ENCODE data around the gene RBBP8NL.
"Not testable (repeated sequence)": the region's sequence is repeated elsewhere in the genome, so short reads cannot be mapped to it uniquely, and the experiment has no call there.

The RBBP8NL gene

DNA sequence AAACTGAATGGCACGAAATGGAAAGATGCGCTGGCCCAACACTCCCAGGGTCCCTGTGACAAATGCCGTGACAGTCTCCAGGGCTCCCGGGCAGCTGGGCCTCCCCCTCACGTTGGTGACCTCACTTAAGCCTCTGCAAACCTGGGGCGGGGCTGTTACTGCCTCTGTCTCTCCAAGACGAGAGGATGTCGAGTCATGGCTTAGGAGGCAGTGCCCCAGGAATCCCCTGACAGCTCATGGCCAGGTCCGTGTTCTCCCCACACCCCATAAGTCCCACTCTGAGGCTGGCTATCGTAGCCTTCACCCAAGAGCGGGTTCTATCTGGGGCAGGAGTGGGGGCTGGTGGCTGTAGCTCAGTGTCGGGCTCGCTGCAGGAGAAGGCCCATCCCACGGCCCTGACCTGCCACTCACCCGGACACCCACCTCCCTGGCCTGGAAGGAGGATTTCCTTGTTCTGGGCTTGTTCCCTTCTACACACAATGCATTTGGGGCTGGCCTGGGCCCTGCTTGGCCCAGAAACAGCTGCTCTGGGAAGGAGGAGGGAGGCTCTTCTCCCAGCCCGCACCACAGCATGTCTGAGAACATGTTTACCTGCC is 46.0 kb downstream of the RBBP8NL start:
- no peak overlapping the region for H3K9ac ChIP-seq (ENCODE audit: low read length)
- no peaks in the 10 kb centered on the region for H3K9me3 ChIP-seq (ENCODE audit: control insufficient read depth, low read depth, low read length)
- H3K4me3 ChIP-seq (ENCODE audit: low read length) = no peak overlapping the region
- peaks cover 6% of the 10 kb centered on the region for H3K36me3 ChIP-seq (ENCODE audit: control insufficient read depth, low read depth, low read length)
- no peaks in the 10 kb centered on the region for H3K27me3 ChIP-seq (ENCODE audit: control insufficient read depth, insufficient read depth, low read length)
- no peak overlapping the region for H3K27ac ChIP-seq (ENCODE audit: low read length)
- H3K4me1 ChIP-seq (ENCODE audit: control insufficient read depth, low read depth, low read length) = peaks cover 14% of the 10 kb centered on the region

DNA sequence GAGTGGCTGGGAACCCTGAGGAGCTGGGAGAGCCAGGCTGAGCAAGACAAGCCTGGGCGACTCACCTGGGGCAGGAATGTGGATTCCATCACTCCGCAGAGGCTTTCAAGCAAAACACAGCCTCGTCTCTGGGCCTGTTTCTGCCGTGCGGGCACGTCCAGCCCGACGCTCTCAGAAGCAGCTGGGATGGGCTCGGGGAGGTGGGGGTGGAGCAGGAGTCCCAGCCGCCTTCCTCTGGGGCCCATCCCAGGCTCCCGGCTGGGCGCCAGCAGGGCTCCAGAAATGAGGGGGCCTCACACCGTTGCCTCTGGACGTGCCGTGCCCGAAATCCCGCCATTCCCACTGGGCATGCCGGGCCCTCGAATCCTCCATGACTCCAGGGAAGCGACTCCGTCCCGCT is 49.1 kb downstream of the RBBP8NL start:
- H3K9me3 ChIP-seq (ENCODE audit: control insufficient read depth, low read depth, low read length) = no peaks in the 10 kb centered on the region
- H3K4me1 ChIP-seq (ENCODE audit: control insufficient read depth, low read depth, low read length) = peaks cover 22% of the 10 kb centered on the region
- H3K9ac ChIP-seq (ENCODE audit: low read length) = no peak overlapping the region
- no peak overlapping the region for H3K4me3 ChIP-seq (ENCODE audit: low read length)
- no peak overlapping the region for H3K27ac ChIP-seq (ENCODE audit: low read length)
- peaks cover 6% of the 10 kb centered on the region for H3K36me3 ChIP-seq (ENCODE audit: control insufficient read depth, low read depth, low read length)
- no peaks in the 10 kb centered on the region for H3K27me3 ChIP-seq (ENCODE audit: control insufficient read depth, insufficient read depth, low read length)

DNA sequence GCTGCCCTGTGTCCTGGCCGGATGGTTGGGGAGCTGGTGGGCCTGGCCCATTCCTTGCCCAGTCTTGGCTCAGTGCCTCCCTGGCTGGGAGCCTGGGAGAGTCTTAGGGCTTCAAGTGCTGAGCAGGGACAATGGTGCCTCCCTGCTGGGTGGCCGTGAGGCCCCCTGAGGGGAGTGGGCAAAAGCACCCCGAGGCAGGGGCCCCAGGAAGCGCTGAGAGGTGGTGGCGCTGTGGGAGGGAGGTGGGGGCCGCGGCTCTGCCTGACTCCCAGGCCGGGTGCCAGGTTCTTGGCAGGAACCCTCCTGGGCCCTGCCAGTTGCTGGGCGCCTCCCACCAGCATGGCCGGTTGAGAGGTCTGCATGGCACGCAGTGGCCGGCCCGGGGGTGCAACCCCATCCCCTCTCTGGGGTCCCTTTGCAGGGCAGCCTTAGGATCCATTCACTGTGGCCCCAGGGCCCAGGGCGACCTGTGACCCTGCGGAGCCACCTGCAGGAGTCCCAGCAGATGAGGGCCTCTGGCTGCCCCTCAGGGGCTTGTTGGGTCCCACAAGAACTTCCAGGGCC is 49.6 kb downstream of the RBBP8NL start:
- Histone ChIP-seq H3K36me3 (ENCODE audit: control insufficient read depth, low read depth, low read length) (peaks cover 6% of the 10 kb centered on the region), H3K9ac (ENCODE audit: low read length) (no peak overlapping the region), H3K27ac (ENCODE audit: low read length) (no peak overlapping the region), H3K9me3 (ENCODE audit: control insufficient read depth, low read depth, low read length) (no peaks in the 10 kb centered on the region), H3K4me1 (ENCODE audit: control insufficient read depth, low read depth, low read length) (peaks cover 22% of the 10 kb centered on the region), H3K27me3 (ENCODE audit: control insufficient read depth, insufficient read depth, low read length) (no peaks in the 10 kb centered on the region), H3K4me3 (ENCODE audit: low read length) (no peak overlapping the region)

- Histone ChIP-seq H3K4me3 (ENCODE audit: low read length) (no peak overlapping the region), H3K27me3 (ENCODE audit: control insufficient read depth, insufficient read depth, low read length) (no peaks in the 10 kb centered on the region), H3K4me1 (ENCODE audit: control insufficient read depth, low read depth, low read length) (peaks cover 22% of the 10 kb centered on the region), H3K27ac (ENCODE audit: low read length) (peak overlapping the region; percentile 24), H3K36me3 (ENCODE audit: control insufficient read depth, low read depth, low read length) (peaks cover 5% of the 10 kb centered on the region), H3K9me3 (ENCODE audit: control insufficient read depth, low read depth, low read length) (no peaks in the 10 kb centered on the region), H3K9ac (ENCODE audit: low read length) (no peak overlapping the region)
Observed at GRCh38 chr20:62377064-62377461, 50.3 kb downstream of the RBBP8NL start.

DNA sequence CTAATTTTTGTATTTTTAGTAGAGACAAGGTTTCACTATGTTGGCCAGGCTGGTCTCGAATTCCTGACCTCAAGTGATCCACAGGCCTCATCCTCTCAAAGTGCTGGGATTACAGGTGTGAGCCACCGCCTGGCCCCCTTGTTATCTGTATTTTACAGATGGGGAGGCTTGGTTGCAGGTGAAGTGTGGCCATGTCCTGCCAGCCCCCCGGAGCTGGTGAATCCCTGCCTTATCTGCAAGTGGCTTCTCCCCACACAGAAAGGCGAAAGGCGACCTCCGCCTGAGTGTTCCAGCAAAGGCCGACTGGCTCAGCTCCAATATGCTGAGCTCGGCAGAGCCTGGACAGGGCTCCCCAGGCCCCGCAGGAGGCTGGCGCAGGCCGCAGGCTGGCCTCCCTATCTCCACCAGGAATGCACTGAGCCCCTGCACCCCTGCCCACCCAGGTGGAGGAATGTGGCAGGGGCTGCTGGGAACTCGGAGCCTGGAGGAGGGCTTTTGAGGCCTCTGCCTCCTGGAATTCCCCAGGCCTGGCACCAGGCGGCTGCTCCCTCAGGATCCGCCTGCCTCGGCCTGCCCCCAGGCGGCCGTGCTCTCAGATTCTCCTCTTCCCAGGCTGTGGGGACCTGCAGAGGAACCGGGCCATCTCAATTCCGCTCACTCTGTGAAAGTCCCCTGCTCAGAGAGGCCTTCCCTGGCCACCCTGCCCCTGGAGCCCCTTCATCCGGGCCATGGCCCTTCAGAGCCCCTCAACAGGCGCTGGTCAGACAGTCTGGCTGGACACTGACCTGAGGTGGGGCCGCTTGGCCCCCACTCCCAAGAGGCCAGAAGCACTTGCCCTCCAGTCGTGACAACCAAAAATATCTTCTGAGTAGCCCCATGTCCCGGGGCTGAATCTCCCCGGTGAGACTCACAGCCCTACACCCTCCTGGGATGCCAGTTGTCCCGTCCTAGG is 51.0 kb downstream of the RBBP8NL start:
- Histone ChIP-seq H3K4me1 (ENCODE audit: control insufficient read depth, low read depth, low read length) (peaks cover 22% of the 10 kb centered on the region), H3K36me3 (ENCODE audit: control insufficient read depth, low read depth, low read length) (no peaks in the 10 kb centered on the region), H3K27ac (ENCODE audit: low read length) (peak overlapping the region; percentile 35), H3K27me3 (ENCODE audit: control insufficient read depth, insufficient read depth, low read length) (no peaks in the 10 kb centered on the region), H3K9ac (ENCODE audit: low read length) (no peak overlapping the region), H3K4me3 (ENCODE audit: low read length) (no peak overlapping the region), H3K9me3 (ENCODE audit: control insufficient read depth, low read depth, low read length) (no peaks in the 10 kb centered on the region)

DNA sequence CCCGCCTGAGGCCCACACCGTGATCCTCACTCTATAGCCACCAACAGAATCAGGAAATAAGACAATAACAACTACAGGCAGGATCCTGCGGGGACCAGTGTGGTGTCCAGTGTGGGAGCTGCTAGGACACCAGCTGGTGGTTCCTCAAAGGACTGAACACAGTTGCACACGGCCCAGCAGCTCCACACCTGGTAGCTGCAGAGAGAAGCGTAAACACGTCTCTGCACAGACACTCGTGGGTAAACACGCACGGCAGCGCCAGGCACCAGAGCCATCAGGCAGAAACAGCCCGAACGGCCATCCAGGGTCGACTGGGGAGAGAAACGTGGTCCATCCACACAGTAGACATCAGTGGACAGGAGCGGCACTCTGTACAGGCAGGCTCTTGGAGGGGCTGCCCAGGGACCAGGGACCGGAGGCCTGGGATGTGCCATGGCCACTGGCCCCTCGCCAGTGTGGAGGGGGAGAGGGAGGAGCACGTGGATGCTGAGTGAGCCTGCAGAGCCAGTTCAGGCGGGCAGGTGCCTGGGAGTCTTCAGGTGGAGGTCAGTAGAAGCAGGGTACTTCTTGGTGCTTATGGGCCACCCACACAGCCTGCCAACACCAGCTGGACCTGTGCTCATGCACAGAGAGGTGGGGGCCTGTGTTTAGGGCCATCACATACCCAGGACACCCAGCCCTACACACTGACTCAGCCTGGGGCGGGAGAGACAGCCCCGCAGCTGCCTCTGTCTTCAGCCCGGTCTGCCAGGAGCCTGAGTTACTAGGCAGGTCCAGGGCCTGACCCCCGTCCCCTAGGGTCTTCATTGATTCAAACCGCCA is 52.8 kb downstream of the RBBP8NL start:
- Histone ChIP-seq H3K4me3 (ENCODE audit: low read length) (no peak overlapping the region), H3K36me3 (ENCODE audit: control insufficient read depth, low read depth, low read length) (no peaks in the 10 kb centered on the region), H3K9me3 (ENCODE audit: control insufficient read depth, low read depth, low read length) (no peaks in the 10 kb centered on the region), H3K27me3 (ENCODE audit: control insufficient read depth, insufficient read depth, low read length) (no peaks in the 10 kb centered on the region), H3K9ac (ENCODE audit: low read length) (no peak overlapping the region), H3K27ac (ENCODE audit: low read length) (no peak overlapping the region), H3K4me1 (ENCODE audit: control insufficient read depth, low read depth, low read length) (peaks cover 31% of the 10 kb centered on the region)

GRCh38 chr20:62373631-62374179 is 53.6 kb downstream of the RBBP8NL start:
- H3K27me3 ChIP-seq (ENCODE audit: control insufficient read depth, insufficient read depth, low read length); H3K4me3 ChIP-seq (ENCODE audit: low read length); H3K9me3 ChIP-seq (ENCODE audit: control insufficient read depth, low read depth, low read length); H3K9ac ChIP-seq (ENCODE audit: low read length); H3K36me3 ChIP-seq (ENCODE audit: control insufficient read depth, low read depth, low read length); H3K27ac ChIP-seq (ENCODE audit: low read length): not testable (repeated sequence)
- H3K4me1 ChIP-seq (ENCODE audit: control insufficient read depth, low read depth, low read length) = peaks cover 36% of the 10 kb centered on the region

GRCh38 chr20:62372042-62372993 is 55.0 kb downstream of the RBBP8NL start:
- no peaks in the 10 kb centered on the region for H3K9me3 ChIP-seq (ENCODE audit: control insufficient read depth, low read depth, low read length)
- H3K27me3 ChIP-seq (ENCODE audit: control insufficient read depth, insufficient read depth, low read length) = no peaks in the 10 kb centered on the region
- H3K4me1 ChIP-seq (ENCODE audit: control insufficient read depth, low read depth, low read length) = peaks cover 44% of the 10 kb centered on the region
- no peak overlapping the region for H3K9ac ChIP-seq (ENCODE audit: low read length)
- no peaks in the 10 kb centered on the region for H3K36me3 ChIP-seq (ENCODE audit: control insufficient read depth, low read depth, low read length)
- no peak overlapping the region for H3K4me3 ChIP-seq (ENCODE audit: low read length)
- H3K27ac ChIP-seq (ENCODE audit: low read length) = no peak overlapping the region

- no peak overlapping the region for H3K27ac ChIP-seq (ENCODE audit: low read length)
- no peaks in the 10 kb centered on the region for H3K27me3 ChIP-seq (ENCODE audit: control insufficient read depth, insufficient read depth, low read length)
- no peak overlapping the region for H3K9ac ChIP-seq (ENCODE audit: low read length)
- H3K9me3 ChIP-seq (ENCODE audit: control insufficient read depth, low read depth, low read length) = no peaks in the 10 kb centered on the region
- H3K36me3 ChIP-seq (ENCODE audit: control insufficient read depth, low read depth, low read length) = no peaks in the 10 kb centered on the region
- H3K4me3 ChIP-seq (ENCODE audit: low read length) = no peak overlapping the region
- H3K4me1 ChIP-seq (ENCODE audit: control insufficient read depth, low read depth, low read length) = peaks cover 37% of the 10 kb centered on the region
Observed at GRCh38 chr20:62371588-62372041, 55.7 kb downstream of the RBBP8NL start.

GRCh38 chr20:62370807-62371587 is 56.3 kb downstream of the RBBP8NL start:
- Histone ChIP-seq H3K4me3 (ENCODE audit: low read length) (no peak overlapping the region), H3K9ac (ENCODE audit: low read length) (no peak overlapping the region), H3K27ac (ENCODE audit: low read length) (no peak overlapping the region), H3K9me3 (ENCODE audit: control insufficient read depth, low read depth, low read length) (no peaks in the 10 kb centered on the region), H3K36me3 (ENCODE audit: control insufficient read depth, low read depth, low read length) (no peaks in the 10 kb centered on the region), H3K27me3 (ENCODE audit: control insufficient read depth, insufficient read depth, low read length) (no peaks in the 10 kb centered on the region), H3K4me1 (ENCODE audit: control insufficient read depth, low read depth, low read length) (peaks cover 35% of the 10 kb centered on the region)
